IPS-18a (cell line): ENCODE measurements around the gene ZBTB32.
"Not testable (repeated sequence)": the region's sequence is repeated elsewhere in the genome, so short reads cannot be mapped to it uniquely, and the experiment has no call there.

Source experiments
- H3K27ac ChIP-seq: one replicate; pipeline ENCODE4 v1.5.1; 2013; ENCODE audit warnings: low read length
- H3K27me3 ChIP-seq: one replicate; pipeline ENCODE4 v1.6.1; 2013; ENCODE audit warnings: mild to moderate bottlenecking, low read length; ENCODE audit not compliant: control insufficient read depth, insufficient read depth
- H3K36me3 ChIP-seq: one replicate; pipeline ENCODE4 v1.6.1; 2013; ENCODE audit warnings: low read depth, low read length; ENCODE audit not compliant: control insufficient read depth
- H3K4me1 ChIP-seq: one replicate; pipeline ENCODE4 v1.6.1; 2013; ENCODE audit warnings: low read depth, low read length; ENCODE audit not compliant: control insufficient read depth
- H3K4me3 ChIP-seq: one replicate; pipeline ENCODE4 v1.5.1; 2013; ENCODE audit warnings: low read length
- H3K9ac ChIP-seq: one replicate; pipeline ENCODE4 v1.6.1; 2013; ENCODE audit warnings: mild to moderate bottlenecking, low read length, moderate library complexity
- H3K9me3 ChIP-seq: one replicate; pipeline ENCODE4 v1.6.1; 2013; ENCODE audit warnings: low read depth, low read length; ENCODE audit not compliant: control insufficient read depth

ZBTB32 gene

GRCh38 chr19:35723671-35724070 is 19.3 kb downstream of the ZBTB32 start:
- Histone ChIP-seq H3K4me1 (no peaks in the 10 kb centered on the region), H3K27ac (no peak overlapping the region), H3K9ac (no peak overlapping the region), H3K9me3 (no peaks in the 10 kb centered on the region), H3K27me3 (no peaks in the 10 kb centered on the region), H3K4me3 (no peak overlapping the region), H3K36me3 (peaks cover 68% of the 10 kb centered on the region)

GRCh38 chr19:35724132-35724531 is 19.8 kb downstream of the ZBTB32 start:
- H3K36me3 ChIP-seq, result peaks cover 73% of the 10 kb centered on the region
- not testable (repeated sequence) for H3K27me3 ChIP-seq, H3K4me1 ChIP-seq, H3K9ac ChIP-seq, H3K9me3 ChIP-seq, H3K4me3 ChIP-seq, H3K27ac ChIP-seq

- no peaks in the 10 kb centered on the region for H3K27me3 ChIP-seq
- no peaks in the 10 kb centered on the region for H3K9me3 ChIP-seq
- no peak overlapping the region for H3K27ac ChIP-seq
- H3K36me3 ChIP-seq, result peaks cover 77% of the 10 kb centered on the region
- H3K9ac ChIP-seq, result no peak overlapping the region
- no peaks in the 10 kb centered on the region for H3K4me1 ChIP-seq
- H3K4me3 ChIP-seq, result no peak overlapping the region
These were observed 20.2 kb downstream of the ZBTB32 start for GRCh38 chr19:35724560-35724959.

GRCh38 chr19:35725216-35725861 is 21.0 kb downstream of the ZBTB32 start:
- Histone ChIP-seq H3K9me3 (no peaks in the 10 kb centered on the region), H3K36me3 (peaks cover 85% of the 10 kb centered on the region), H3K27me3 (no peaks in the 10 kb centered on the region), H3K4me1 (no peaks in the 10 kb centered on the region), H3K4me3 (no peak overlapping the region), H3K27ac (no peak overlapping the region), H3K9ac (no peak overlapping the region)

- Histone ChIP-seq H3K36me3 (peaks cover 97% of the 10 kb centered on the region), H3K9ac (no peak overlapping the region), H3K27me3 (no peaks in the 10 kb centered on the region), H3K4me1 (no peaks in the 10 kb centered on the region), H3K27ac (no peak overlapping the region), H3K4me3 (no peak overlapping the region), H3K9me3 (no peaks in the 10 kb centered on the region)
These were observed 22.9 kb downstream of the ZBTB32 start for GRCh38 chr19:35727053-35727955.

- H3K27me3 ChIP-seq, result no peaks in the 10 kb centered on the region
- no peaks in the 10 kb centered on the region for H3K4me1 ChIP-seq
- no peak overlapping the region for H3K4me3 ChIP-seq
- no peak overlapping the region for H3K9ac ChIP-seq
- no peak overlapping the region for H3K27ac ChIP-seq
- no peaks in the 10 kb centered on the region for H3K9me3 ChIP-seq
- peaks cover 93% of the 10 kb centered on the region for H3K36me3 ChIP-seq
These were observed 23.8 kb downstream of the ZBTB32 start for GRCh38 chr19:35727956-35728706.

GRCh38 chr19:35729021-35729420 is 24.7 kb downstream of the ZBTB32 start:
- Histone ChIP-seq H3K4me3 (no peak overlapping the region), H3K4me1 (no peaks in the 10 kb centered on the region), H3K27ac (no peak overlapping the region), H3K36me3 (peaks cover 91% of the 10 kb centered on the region), H3K9ac (no peak overlapping the region), H3K9me3 (no peaks in the 10 kb centered on the region), H3K27me3 (no peaks in the 10 kb centered on the region)

- Histone ChIP-seq H3K27me3 (no peaks in the 10 kb centered on the region), H3K27ac (no peak overlapping the region), H3K9me3 (no peaks in the 10 kb centered on the region), H3K9ac (no peak overlapping the region), H3K4me3 (no peak overlapping the region), H3K36me3 (peaks cover 87% of the 10 kb centered on the region), H3K4me1 (no peaks in the 10 kb centered on the region)
These were observed 25.4 kb downstream of the ZBTB32 start for GRCh38 chr19:35729763-35730162.

- Histone ChIP-seq H3K27ac (no peak overlapping the region), H3K9me3 (no peaks in the 10 kb centered on the region), H3K4me1 (no peaks in the 10 kb centered on the region), H3K27me3 (no peaks in the 10 kb centered on the region), H3K4me3 (no peak overlapping the region), H3K9ac (no peak overlapping the region), H3K36me3 (peaks cover 81% of the 10 kb centered on the region)
These were observed 26.0 kb downstream of the ZBTB32 start for GRCh38 chr19:35730326-35730725.

- Histone ChIP-seq H3K4me1 (no peaks in the 10 kb centered on the region), H3K27me3 (no peaks in the 10 kb centered on the region), H3K9ac (no peak overlapping the region), H3K36me3 (peaks cover 72% of the 10 kb centered on the region), H3K9me3 (no peaks in the 10 kb centered on the region), H3K4me3 (no peak overlapping the region), H3K27ac (no peak overlapping the region)
These were observed 27.0 kb downstream of the ZBTB32 start for GRCh38 chr19:35731353-35731752.

- no peak overlapping the region for H3K27ac ChIP-seq
- peaks cover 73% of the 10 kb centered on the region for H3K36me3 ChIP-seq
- H3K9me3 ChIP-seq, result no peaks in the 10 kb centered on the region
- H3K4me3 ChIP-seq, result no peak overlapping the region
- H3K9ac ChIP-seq, result no peak overlapping the region
- H3K27me3 ChIP-seq, result no peaks in the 10 kb centered on the region
- H3K4me1 ChIP-seq, result no peaks in the 10 kb centered on the region
These were observed 27.5 kb downstream of the ZBTB32 start for GRCh38 chr19:35731779-35732405.
